IPS-18c (cell line): ENCODE results near the gene IFT88.

Source experiments
- H3K4me3 ChIP-seq: 2 replicates; pipeline ENCODE4 v1.7.0; 2013; ENCODE audit warnings: low read depth, mild to moderate bottlenecking, low read length, moderate library complexity; ENCODE audit not compliant: insufficient read depth
- H3K9me3 ChIP-seq: one replicate; pipeline ENCODE4 v1.6.1; 2013; ENCODE audit warnings: mild to moderate bottlenecking, low read length, moderate library complexity; ENCODE audit not compliant: control insufficient read depth, insufficient read depth

The IFT88 gene

GRCh38 chr13:20566898-20567874, at the start of gene IFT88:
TSS of gene IFT88 (plus strand) at chr13:20567157. CDS start at chr13:20574386, 7,229 bp downstream.
- peak within 1 kb of the TSS; percentile 80 for H3K4me3 ChIP-seq
- H3K9me3 ChIP-seq = peaks cover 3% of the 10 kb centered on the region

DNA sequence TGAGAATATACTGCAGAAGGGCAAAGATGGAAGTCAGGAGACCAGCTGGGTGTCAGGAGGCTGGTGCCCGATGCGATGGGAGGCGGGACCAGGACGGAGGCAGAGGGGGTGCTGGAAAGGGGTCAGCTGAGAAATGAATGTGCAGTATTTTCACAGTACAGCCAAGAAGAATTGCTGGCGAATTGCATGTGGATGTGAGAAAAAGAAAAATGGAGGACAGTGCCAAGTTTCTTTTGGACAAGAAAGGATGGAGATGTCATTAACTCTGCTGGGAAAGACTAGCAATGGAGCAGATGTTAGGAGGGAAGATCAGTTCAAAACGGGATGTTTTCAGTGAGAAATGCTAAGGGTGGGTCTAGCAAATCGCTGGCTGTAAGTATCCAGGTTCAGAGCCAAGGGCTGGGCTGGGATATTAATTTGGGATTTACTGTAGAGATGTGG, 48.3 kb upstream of the IFT88 start:
- peaks cover 4% of the 10 kb centered on the region for H3K9me3 ChIP-seq
- H3K4me3 ChIP-seq = no peak overlapping the region

DNA sequence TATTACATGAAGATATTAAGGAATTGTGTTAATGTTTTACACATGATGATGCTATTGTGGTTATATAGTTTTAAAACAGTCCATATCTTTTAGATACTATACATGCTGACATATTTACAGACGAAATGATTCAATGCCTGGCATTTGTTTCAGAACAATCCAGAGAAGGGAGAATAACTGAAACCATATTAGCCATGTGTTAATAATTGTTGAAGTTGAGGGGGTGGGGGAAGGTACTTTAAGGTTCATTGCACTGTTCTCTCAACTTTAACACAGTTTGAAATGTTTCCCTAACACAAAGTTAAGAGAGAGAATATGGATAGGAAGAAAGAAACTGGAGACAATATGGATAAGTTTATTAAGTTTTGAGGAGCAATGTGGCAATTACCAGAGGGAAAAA, 47.1 kb upstream of the IFT88 start:
- H3K4me3 ChIP-seq = no peak overlapping the region
- H3K9me3 ChIP-seq = peaks cover 4% of the 10 kb centered on the region

GRCh38 chr13:20521364-20522115, 45.4 kb upstream of the IFT88 start:
- peaks cover 7% of the 10 kb centered on the region for H3K9me3 ChIP-seq
- H3K4me3 ChIP-seq = no peak overlapping the region

GRCh38 chr13:20525144-20525600, 41.8 kb upstream of the IFT88 start:
- peak overlapping the region; percentile 73 for H3K4me3 ChIP-seq
- H3K9me3 ChIP-seq = peaks cover 5% of the 10 kb centered on the region

- Histone ChIP-seq H3K4me3 (peak within 1 kb of the TSS; percentile 73), H3K9me3 (peaks cover 3% of the 10 kb centered on the region)
Observed at GRCh38 chr13:20525601-20526544, 41.1 kb upstream of the IFT88 start, which contains the start of gene CRYL1. TSS of gene CRYL1 (minus strand) at chr13:20525857. CDS start at chr13:20525794, 63 bp downstream.

DNA sequence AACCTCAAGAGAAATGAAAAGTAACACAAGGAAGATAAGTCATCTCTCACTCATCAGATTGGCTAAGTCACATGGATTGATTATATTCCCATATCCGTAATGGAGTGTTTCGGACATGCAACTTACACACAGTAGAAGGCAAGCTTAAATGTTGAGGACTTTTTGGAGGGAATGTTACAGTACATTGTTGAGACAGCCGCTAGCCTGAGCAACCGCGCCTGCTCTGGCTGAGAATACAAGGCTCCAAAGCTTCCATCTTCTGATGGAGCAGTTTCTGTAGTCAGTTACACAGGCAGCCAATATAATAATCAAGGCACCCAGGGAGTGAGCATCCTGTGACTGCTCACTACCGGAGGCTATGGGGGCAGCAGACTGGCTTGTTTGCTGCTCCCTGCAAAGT, 40.3 kb upstream of the IFT88 start:
- no peak overlapping the region for H3K4me3 ChIP-seq
- peaks cover 5% of the 10 kb centered on the region for H3K9me3 ChIP-seq

DNA sequence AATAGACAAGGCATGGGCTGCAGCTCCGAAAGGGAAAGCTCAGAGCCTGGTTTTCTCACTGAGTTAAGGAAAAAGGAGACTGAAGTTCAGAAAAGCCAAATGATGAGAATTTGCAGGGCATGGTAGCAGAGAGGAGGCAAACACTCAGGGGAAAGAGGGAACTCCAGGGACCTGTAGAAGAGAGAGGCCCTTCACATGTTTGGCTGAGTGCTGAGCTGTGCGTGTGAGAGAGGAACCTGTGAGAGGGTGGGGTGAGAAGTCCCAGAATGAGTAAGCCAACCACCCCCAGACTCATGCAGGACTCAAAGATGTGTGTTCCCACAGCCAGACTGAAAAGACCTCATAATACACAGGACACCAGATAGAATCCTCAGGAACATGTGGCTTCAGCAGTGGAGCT, 38.5 kb upstream of the IFT88 start:
- peaks cover 7% of the 10 kb centered on the region for H3K9me3 ChIP-seq
- no peak overlapping the region for H3K4me3 ChIP-seq

GRCh38 chr13:20534038-20534608, 32.8 kb upstream of the IFT88 start:
- Histone ChIP-seq H3K9me3 (peaks cover 10% of the 10 kb centered on the region), H3K4me3 (no peak overlapping the region)

DNA sequence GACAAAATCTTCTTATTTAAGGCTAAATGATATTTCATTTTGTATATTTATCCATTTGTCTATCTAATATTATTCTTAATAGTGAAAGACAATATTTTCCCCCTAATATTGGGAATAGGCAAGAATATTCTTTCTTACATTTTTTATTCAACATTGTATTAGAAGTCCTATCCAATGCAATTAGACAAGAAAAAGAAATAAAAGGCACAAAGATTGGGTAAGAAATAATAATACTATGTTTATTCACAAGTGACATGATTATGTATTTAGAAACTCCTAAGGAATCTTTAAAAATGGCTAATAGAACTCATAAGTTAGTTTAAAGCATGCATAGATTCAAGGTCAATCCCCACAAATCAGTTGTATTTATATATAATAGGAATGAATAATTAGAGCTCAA, 30.0 kb upstream of the IFT88 start:
- H3K4me3 ChIP-seq = no peak overlapping the region
- peaks cover 8% of the 10 kb centered on the region for H3K9me3 ChIP-seq

DNA sequence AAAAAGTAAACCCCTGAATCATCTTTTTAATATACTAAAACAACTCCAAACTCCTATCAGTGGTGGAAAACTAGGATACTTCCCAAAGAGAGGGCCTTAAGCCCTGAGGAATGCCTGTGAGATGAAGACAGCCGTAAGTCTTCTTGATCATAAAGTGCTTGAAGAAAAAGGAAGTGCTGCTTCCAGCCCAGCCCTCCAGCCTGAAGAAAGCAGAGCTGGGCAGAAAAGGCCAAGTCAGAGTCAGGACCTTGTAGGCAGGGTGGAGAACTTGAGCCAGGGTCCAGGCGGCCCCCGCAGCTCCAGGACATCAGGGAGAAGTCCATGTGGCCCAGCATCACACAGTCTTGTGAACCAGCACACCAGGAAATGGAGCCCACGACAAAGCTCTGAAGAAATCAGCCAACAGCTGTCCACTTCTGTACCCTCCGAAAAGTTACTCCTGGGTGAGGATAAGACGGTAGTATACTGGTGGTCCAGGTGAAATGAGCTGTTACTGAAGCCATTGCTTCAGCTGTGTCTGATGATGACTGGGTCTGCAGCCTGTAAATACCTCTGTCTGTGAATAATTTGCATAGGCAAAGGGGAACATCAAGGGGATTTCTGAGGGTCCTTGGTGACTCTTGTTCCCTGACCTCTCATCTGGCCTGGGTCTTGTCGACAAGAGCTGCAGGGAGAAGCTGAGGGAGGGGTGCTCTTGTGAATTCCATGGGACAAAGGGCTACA, 22.6 kb upstream of the IFT88 start:
- H3K4me3 ChIP-seq = no peak overlapping the region
- no peaks in the 10 kb centered on the region for H3K9me3 ChIP-seq

- H3K9me3 ChIP-seq = no peaks in the 10 kb centered on the region
Observed at GRCh38 chr13:20546556-20546955, 20.4 kb upstream of the IFT88 start.

GRCh38 chr13:20547479-20547908, 19.5 kb upstream of the IFT88 start:
- Histone ChIP-seq H3K4me3 (no peak overlapping the region), H3K9me3 (no peaks in the 10 kb centered on the region)

More at GRCh38 chr13:20546556-20546955, 20.4 kb upstream of the IFT88 start:
- no peak overlapping the region for H3K4me3 ChIP-seq

- H3K4me3 ChIP-seq = no peak overlapping the region
- no peaks in the 10 kb centered on the region for H3K9me3 ChIP-seq
Observed at GRCh38 chr13:20550799-20551198, 16.2 kb upstream of the IFT88 start.

DNA sequence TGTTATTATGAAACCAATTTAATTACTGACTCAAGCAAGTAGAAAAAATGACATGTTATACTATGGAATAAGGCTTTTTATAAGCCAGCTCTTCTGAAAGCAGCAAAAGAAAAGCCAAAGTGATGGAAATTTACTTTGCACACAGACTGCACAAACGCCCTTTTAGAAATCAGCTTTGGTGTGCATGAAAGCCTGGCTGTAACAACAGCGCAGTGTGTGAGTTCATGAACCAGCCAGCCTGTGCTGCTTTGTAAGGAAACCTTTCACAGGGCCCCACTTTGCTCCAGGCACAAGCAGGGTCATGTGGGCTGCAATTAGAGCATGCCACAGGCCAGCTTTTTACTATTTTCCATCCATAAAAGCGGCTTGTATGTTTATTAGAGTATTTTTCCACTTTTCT, 13.6 kb upstream of the IFT88 start:
- Histone ChIP-seq H3K4me3 (no peak overlapping the region), H3K9me3 (no peaks in the 10 kb centered on the region)

- Histone ChIP-seq H3K4me3 (no peak overlapping the region), H3K9me3 (no peaks in the 10 kb centered on the region)
Observed at GRCh38 chr13:20558982-20559381, 8.0 kb upstream of the IFT88 start.
